Keratinocyte (primary cell): ENCODE data around the gene DPH1. TPM values are rescaled to one million over a fixed set of nuclear protein-coding genes. Genes with fewer than 3 reads are reported as not detected.

Experiments
- DNase-seq: peaks from one replicate; pipeline ENCODE4 v3.0.0-alpha.2; 2011; ENCODE audit warnings: low read depth, missing footprints, low spot score
- FAIRE-seq: peaks from 2 replicates; lab custom pipeline; 2011; peaks lifted over from hg19 to GRCh38; lab: Jason Lieb, UNC
- H2AFZ ChIP-seq: 2 replicates; pipeline ENCODE4 v1.6.0; 2012; ENCODE audit warnings: low read length, control low read depth, inconsistent platforms; ENCODE audit not compliant: control insufficient read depth
- H3K27ac ChIP-seq: 2 replicates; pipeline ENCODE4 v1.5.1; 2011; ENCODE audit warnings: low read length; ENCODE audit not compliant: control insufficient read depth, insufficient read depth
- H3K27me3 ChIP-seq: 3 replicates; pipeline ENCODE4 v1.6.0; 2011; ENCODE audit warnings: low read length; ENCODE audit not compliant: control insufficient read depth, insufficient read depth; ENCODE audit errors: extremely low read depth
- H3K36me3 ChIP-seq, 2 experiments: 2 replicates in 1 of 2; 3 replicates in 1 of 2; pipeline ENCODE4 v1.5.1; 2011; ENCODE audit warnings: low read length in 2 of 2, mild to moderate bottlenecking in 1 of 2; ENCODE audit not compliant: control insufficient read depth in 2 of 2, insufficient read depth in 2 of 2; ENCODE audit errors: extremely low read depth in 1 of 2
- H3K4me1 ChIP-seq: 3 replicates; pipeline ENCODE4 v1.5.1; 2011; ENCODE audit warnings: low read length; ENCODE audit not compliant: control insufficient read depth, insufficient read depth; ENCODE audit errors: extremely low read depth
- H3K4me2 ChIP-seq: 3 replicates; pipeline ENCODE4 v1.6.0; 2011; ENCODE audit warnings: low read depth, low read length; ENCODE audit not compliant: control insufficient read depth, insufficient read depth; ENCODE audit errors: extremely low read depth
- H3K4me3 ChIP-seq, 3 experiments: fragments of 200-600 bp in 1 of 3; sonication (generic) in 1 of 3; 2 replicates in 2 of 3; 3 replicates in 1 of 3; pipeline ENCODE4 v1.5.1; 2011 to 2016; ENCODE audit warnings: low read length in 3 of 3, mild to moderate bottlenecking in 3 of 3, control low read depth in 2 of 3, inconsistent platforms in 1 of 3, low read depth in 1 of 3, mixed read lengths in 1 of 3, mixed run types in 1 of 3, moderate library complexity in 1 of 3; ENCODE audit not compliant: control insufficient read depth in 2 of 3, insufficient read depth in 2 of 3; ENCODE audit errors: extremely low read depth in 1 of 3
- H3K79me2 ChIP-seq: 2 replicates; pipeline ENCODE4 v1.6.0; 2012; ENCODE audit warnings: low read length; ENCODE audit not compliant: control insufficient read depth, insufficient read depth
- H3K9ac ChIP-seq: 3 replicates; pipeline ENCODE4 v1.6.0; 2011; ENCODE audit warnings: low read length; ENCODE audit not compliant: control insufficient read depth, insufficient read depth; ENCODE audit errors: extremely low read depth
- H3K9me1 ChIP-seq: 3 replicates; pipeline ENCODE4 v1.6.0; 2011; ENCODE audit warnings: low read length; ENCODE audit not compliant: control insufficient read depth, insufficient read depth; ENCODE audit errors: extremely low read depth
- H3K9me3 ChIP-seq: 2 replicates; pipeline ENCODE4 v1.5.1; 2012; ENCODE audit warnings: low read depth, low read length; ENCODE audit not compliant: control insufficient read depth
- H4K20me1 ChIP-seq: 3 replicates; pipeline ENCODE4 v1.6.0; 2011; ENCODE audit warnings: low read length; ENCODE audit not compliant: control insufficient read depth, insufficient read depth; ENCODE audit errors: extremely low read depth
- CTCF ChIP-seq, 3 experiments: IDR thresholded peaks in 1 of 3; conservative IDR thresholded peaks in 1 of 3; optimal IDR thresholded peaks in 1 of 3; 2 replicates in 2 of 3; 3 replicates in 1 of 3; pipeline versions ENCODE3 to v1.5.1; 2011; ENCODE audit warnings: low read length in 3 of 3, mild to moderate bottlenecking in 3 of 3, moderate library complexity in 2 of 3, control low read depth in 1 of 3, inconsistent platforms in 1 of 3; ENCODE audit not compliant: insufficient read depth in 2 of 3; ENCODE audit errors: extremely low read depth in 1 of 3
- EZH2 ChIP-seq: IDR thresholded peaks from one replicate; pipeline ENCODE4 v1.6.1; 2012; ENCODE audit warnings: inconsistent platforms, mild to moderate bottlenecking, low read length, moderate library complexity
- dilution Hi-C: fragments of 300-500 bp; cut with MboI; formaldehyde crosslinking; loops from one replicate; pipeline ENCODE4 v1.7.0; 2020; ENCODE audit warnings: low sequenced_read_pairs; ENCODE audit not compliant: extremely low pct_ligation_motif_present
- polyA plus RNA-seq, 5 experiments: library from polyadenylated mRNA; depleted of rRNA in 3 of 5; stranded (reverse) in 3 of 5; stranded (forward) in 1 of 5; unstranded in 1 of 5; fragments of >200 nt; gene quantifications; 1 replicate in 1 of 5; 2 replicates in 3 of 5; 3 replicates in 1 of 5; pipeline versions ENCODE4 v1.2.1 to v1.2.3, GENCODE V29; 2011 to 2012; ENCODE audit warnings: missing spikeins in 2 of 5, low read depth in 1 of 5, low replicate concordance in 1 of 5

The DPH1 gene
- polyA plus RNA-seq, 1 donor (not counting 4 experiments of a cell fraction or from before 2014, with no cell fraction given), result 18.9 TPM

- H3K36me3 ChIP-seq, result peaks cover 0 to under 1% of the 10 kb centered on the region in 2 experiments
- H3K79me2 ChIP-seq, result peaks cover 5% of the 10 kb centered on the region
- DNase-seq (no peak), FAIRE-seq (no peak)
- H3K27ac ChIP-seq, result no peak overlapping the region
- H3K4me3 ChIP-seq, result peak overlapping the region; percentile 43 to 70 (median 57)
- H3K9me3 ChIP-seq, result no peaks in the 10 kb centered on the region
- peaks cover 9% of the 10 kb centered on the region for H4K20me1 ChIP-seq
- H3K9me1 ChIP-seq, result no peaks in the 10 kb centered on the region
- H3K4me2 ChIP-seq, result peak overlapping the region; percentile 78
- H3K4me1 ChIP-seq, result peaks cover 14% of the 10 kb centered on the region
- H3K27me3 ChIP-seq, result peaks cover 15% of the 10 kb centered on the region
- dilution Hi-C loops, result no loop called here
- peak overlapping the region; percentile 56 for H3K9ac ChIP-seq
- no peak for TF ChIP-seq EZH2
- TF ChIP-seq CTCF (optimal IDR thresholded peaks at IDR 0.05 in 1 of 3, IDR thresholded peaks at IDR 0.05 in 1 of 3, conservative IDR thresholded peaks at IDR 0.05 in 1 of 3; ENCODE audit: extremely low read depth in 1 of 3, insufficient read depth in 2 of 3, low read length in 3 of 3), result no peak
- peak overlapping the region; percentile 30 for H2AFZ ChIP-seq
These were observed 25.6 kb downstream of the DPH1 start for GRCh38 chr17:2055292-2056205.

DNA sequence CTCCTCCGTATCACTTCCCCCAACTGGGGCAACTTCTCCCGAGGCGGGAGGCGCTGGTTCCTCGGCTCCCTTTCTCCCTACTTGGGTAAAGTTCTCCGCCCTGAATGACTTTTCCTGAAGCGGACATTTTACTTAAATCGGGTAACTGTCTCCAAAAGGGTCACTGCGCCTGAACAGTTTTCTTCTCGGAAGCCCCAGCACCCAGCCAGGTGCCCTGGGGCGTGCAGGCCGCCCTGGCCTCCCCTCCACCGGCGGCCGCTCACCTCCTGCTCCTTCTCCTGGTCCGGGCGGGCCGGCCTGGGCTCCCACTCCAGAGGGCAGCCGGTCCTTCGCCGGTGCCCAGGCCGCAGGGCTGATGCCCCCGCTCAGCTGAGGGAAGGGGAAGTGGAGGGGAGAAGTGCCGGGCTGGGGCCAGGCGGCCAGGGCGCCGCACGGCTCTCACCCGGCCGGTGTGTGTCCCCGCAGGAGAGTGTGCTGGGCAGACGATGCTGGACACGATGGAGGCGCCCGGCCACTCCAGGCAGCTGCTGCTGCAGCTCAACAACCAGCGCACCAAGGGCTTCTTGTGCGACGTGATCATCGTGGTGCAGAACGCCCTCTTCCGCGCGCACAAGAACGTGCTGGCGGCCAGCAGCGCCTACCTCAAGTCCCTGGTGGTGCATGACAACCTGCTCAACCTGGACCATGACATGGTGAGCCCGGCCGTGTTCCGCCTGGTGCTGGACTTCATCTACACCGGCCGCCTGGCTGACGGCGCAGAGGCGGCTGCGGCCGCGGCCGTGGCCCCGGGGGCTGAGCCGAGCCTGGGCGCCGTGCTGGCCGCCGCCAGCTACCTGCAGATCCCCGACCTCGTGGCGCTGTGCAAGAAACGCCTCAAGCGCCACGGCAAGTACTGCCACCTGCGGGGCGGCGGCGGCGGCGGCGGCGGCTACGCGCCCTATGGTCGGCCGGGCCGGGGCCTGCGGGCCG is 26.5 kb downstream of the DPH1 start:
- Histone ChIP-seq H3K36me3 (peaks cover 4 to 6% of the 10 kb centered on the region in 2 experiments), H3K9me3 (no peaks in the 10 kb centered on the region), H3K79me2 (peaks cover 5% of the 10 kb centered on the region), H3K9ac (no peak overlapping the region), H3K9me1 (no peaks in the 10 kb centered on the region), H3K27ac (no peak overlapping the region), H3K4me3 (peak overlapping the region in 1 of 3 experiments; percentile 7), H3K4me1 (peaks cover 14% of the 10 kb centered on the region), H2AFZ (no peak overlapping the region), H3K27me3 (peaks cover 13% of the 10 kb centered on the region), H4K20me1 (peaks cover 7% of the 10 kb centered on the region), H3K4me2 (peak overlapping the region; percentile 56)
- DNase-seq (no peak), FAIRE-seq (no peak)
- TF ChIP-seq EZH2 (no peak), CTCF (optimal IDR thresholded peaks at IDR 0.05 in 1 of 3, IDR thresholded peaks at IDR 0.05 in 1 of 3, conservative IDR thresholded peaks at IDR 0.05 in 1 of 3; ENCODE audit: extremely low read depth in 1 of 3, insufficient read depth in 2 of 3, low read length in 3 of 3) (peak in 1 of 3 experiments; percentile 9)
- dilution Hi-C loops, result no loop called here
